GM23338 (cell line): ENCODE measurements around the gene FLNA. TPM values are rescaled to one million over a fixed set of nuclear protein-coding genes. Genes with fewer than 3 reads are reported as not detected.

ENCODE experiments used
- ATAC-seq: fragments of 200-7000 bp; cut with Tn5 transposase; 3 replicates; pipeline ENCODE4 v1.9.1; 2020
- DNase-seq: peaks from one replicate; pipeline ENCODE4 v3.0.0-alpha.2; 2015; ENCODE audit warnings: low spot score
- H2AFZ ChIP-seq: fragments of 200-600 bp; sonication (generic); 2 replicates; pipeline ENCODE4 v1.8.0; 2016; ENCODE audit warnings: antibody characterized with exemption, mild to moderate bottlenecking, moderate library complexity
- H3F3A ChIP-seq: fragments of 200-600 bp; sonication (generic); replicated peaks from 2 replicates; pipeline ENCODE4 v1.8.0; 2017; ENCODE audit warnings: antibody characterized with exemption, mixed run types, low read depth
- H3K27ac ChIP-seq: fragments of 200-600 bp; sonication (generic); 2 replicates; pipeline ENCODE4 v1.6.1; 2016; ENCODE audit warnings: low read depth
- H3K27me3 ChIP-seq: fragments of 200-600 bp; sonication (generic); 2 replicates; pipeline ENCODE4 v1.8.0; 2016; ENCODE audit warnings: mild to moderate bottlenecking, mixed run types, moderate library complexity; ENCODE audit not compliant: insufficient read depth
- H3K36me3 ChIP-seq: fragments of 200-600 bp; sonication (generic); 2 replicates; pipeline ENCODE4 v1.8.0; 2016; ENCODE audit warnings: mild to moderate bottlenecking; ENCODE audit not compliant: insufficient read depth
- H3K4me1 ChIP-seq: fragments of 200-600 bp; sonication (generic); 2 replicates; pipeline ENCODE4 v1.8.0; 2016; ENCODE audit warnings: mild to moderate bottlenecking, moderate library complexity; ENCODE audit not compliant: insufficient read depth
- H3K4me2 ChIP-seq: fragments of 200-600 bp; sonication (generic); 2 replicates; pipeline ENCODE4 v1.7.1; 2017; ENCODE audit warnings: mixed run types
- H3K4me3 ChIP-seq: fragments of 200-600 bp; sonication (generic); 2 replicates; pipeline ENCODE4 v1.6.1; 2016; ENCODE audit warnings: mixed run types
- H3K79me2 ChIP-seq: fragments of 200-600 bp; sonication (generic); replicated peaks from 2 replicates; pipeline ENCODE4 v1.8.0; 2017; ENCODE audit warnings: mild to moderate bottlenecking; ENCODE audit not compliant: insufficient read depth
- H3K9me2 ChIP-seq: fragments of 200-600 bp; sonication (generic); 2 replicates; pipeline ENCODE4 v1.8.0; 2017; ENCODE audit not compliant: insufficient read depth
- H4K20me1 ChIP-seq: fragments of 200-600 bp; sonication (generic); replicated peaks from 2 replicates; pipeline ENCODE4 v1.8.0; 2017; ENCODE audit warnings: mild to moderate bottlenecking; ENCODE audit not compliant: insufficient read depth
- H3K27ac Mint-ChIP-seq: 2 replicates; pipeline ENCODE4 v1.8.0; 2020; ENCODE audit warnings: inconsistent platforms, mild to moderate bottlenecking, moderate library complexity, mixed read lengths
- H3K27me3 Mint-ChIP-seq: 3 replicates; pipeline ENCODE4 v1.8.0; 2022; ENCODE audit warnings: low read depth, mild to moderate bottlenecking, moderate library complexity, mixed read lengths, inconsistent platforms; ENCODE audit not compliant: insufficient read depth, poor library complexity
- H3K36me3 Mint-ChIP-seq: 3 replicates; pipeline ENCODE4 v1.8.0; 2021; ENCODE audit warnings: low read depth, mild to moderate bottlenecking, inconsistent platforms, moderate library complexity, mixed read lengths
- H3K4me1 Mint-ChIP-seq: 3 replicates; pipeline ENCODE4 v1.8.0; 2020; ENCODE audit warnings: mild to moderate bottlenecking, inconsistent platforms, mixed read lengths
- H3K4me3 Mint-ChIP-seq: 3 replicates; pipeline ENCODE4 v1.8.0; 2021; ENCODE audit warnings: moderate library complexity, mild to moderate bottlenecking, inconsistent platforms, mixed read lengths
- H3K9me3 Mint-ChIP-seq: 3 replicates; pipeline ENCODE4 v1.8.0; 2020; ENCODE audit warnings: moderate library complexity, mild to moderate bottlenecking, inconsistent platforms, mixed read lengths
- CREB1 ChIP-seq: fragments of 250-450 bp; sonication (Bioruptor Pico); IDR thresholded peaks from 2 replicates; pipeline ENCODE4 v1.5.0; 2020; ENCODE audit warnings: low read depth, mild to moderate bottlenecking, moderate library complexity
- CTCF ChIP-seq, 2 experiments: fragments of 200-600 bp in 1 of 2; sonication (generic) in 1 of 2; conservative IDR thresholded peaks; 2 replicates each; pipeline versions ENCODE4 v1.5.1 to v1.6.1; 2016 to 2017; ENCODE audit warnings: antibody characterized with exemption in 2 of 2, low read depth in 2 of 2, mild to moderate bottlenecking in 2 of 2, moderate library complexity in 1 of 2
- EZH2phosphoT487 ChIP-seq: fragments of 200-600 bp; sonication (generic); IDR thresholded peaks from one replicate; pipeline ENCODE4 v1.8.1; 2018; ENCODE audit warnings: antibody characterized with exemption; ENCODE audit not compliant: unreplicated experiment
- JUNB ChIP-seq: IDR thresholded peaks from one replicate; pipeline ENCODE4 v1.6.1; 2016; ENCODE audit warnings: antibody characterized with exemption; ENCODE audit not compliant: unreplicated experiment
- NANOG ChIP-seq: IDR thresholded peaks from 2 replicates; pipeline ENCODE4 v1.6.1; 2016; ENCODE audit warnings: antibody characterized with exemption, borderline replicate concordance
- POLR2AphosphoS5 ChIP-seq: IDR thresholded peaks from 2 replicates; pipeline ENCODE4 v1.6.1; 2016; ENCODE audit warnings: antibody characterized with exemption, low read depth
- REST ChIP-seq: IDR thresholded peaks from one replicate; pipeline ENCODE4 v1.6.1; 2018; ENCODE audit warnings: antibody characterized with exemption; ENCODE audit not compliant: unreplicated experiment
- STAT1 ChIP-seq: IDR thresholded peaks from one replicate; pipeline ENCODE4 v1.6.1; 2016; ENCODE audit warnings: antibody characterized with exemption; ENCODE audit not compliant: unreplicated experiment
- ZNF114 ChIP-seq: fragments of 250-450 bp; sonication (Bioruptor Pico); IDR thresholded peaks from 2 replicates; pipeline ENCODE4 v1.5.0; 2020; ENCODE audit warnings: mild to moderate bottlenecking, moderate library complexity
- ZNF331 ChIP-seq: fragments of 250-450 bp; sonication (Bioruptor Pico); IDR thresholded peaks from 2 replicates; pipeline ENCODE4 v1.5.0; 2020; ENCODE audit warnings: low read depth, mild to moderate bottlenecking, moderate library complexity
- polyA plus RNA-seq: library from polyadenylated mRNA; unstranded; fragments of >200 nt; fragmentation: Nextera tagmentation; extraction: Ambion mirVana; gene quantifications from 2 replicates; pipeline ENCODE4 v1.2.1, GENCODE V29; 2016
- total RNA-seq: library from RNA; depleted of rRNA; stranded (reverse); fragments of >200 nt; shearing (Covaris generic); gene quantifications from 2 replicates; pipeline ENCODE4 v1.2.3, GENCODE V29; 2014

The FLNA gene
- total and polyA plus RNA-seq, 2 experiments from 2014 or later, result 579 to 1,445 TPM

- no peak for TF ChIP-seq EZH2phosphoT487
- TF ChIP-seq CTCF (conservative IDR thresholded peaks at IDR 0.05; ENCODE audit: low read depth in 2 of 2), result no peak
- TF ChIP-seq CREB1 (CRISPR knock-in tag), result no peak
- TF ChIP-seq NANOG, result no peak
- no peak for TF ChIP-seq REST
- no peak for TF ChIP-seq ZNF114 (CRISPR knock-in tag)
- TF ChIP-seq STAT1, result no peak
These were observed 9.3 kb downstream of the FLNA start (continued) for GRCh38 chrX:154365052-154365600.

GRCh38 chrX:154363706-154364439 is 10.6 kb downstream of the FLNA start:
- H4K20me1 ChIP-seq, result peaks cover 6% of the 10 kb centered on the region
- Mint-ChIP-seq H3K27me3 (peaks cover 20% of the 10 kb centered on the region), H3K4me1 (no peaks in the 10 kb centered on the region; the same call in 2 of the 3 replicates), H3K27ac (no peak overlapping the region), H3K36me3 (peaks cover 84% of the 10 kb centered on the region), H3K4me3 (no peak overlapping the region), H3K9me3 (no peaks in the 10 kb centered on the region)
- DNase-seq, result no peak
- peaks cover 14% of the 10 kb centered on the region for H3K36me3 ChIP-seq
- H3F3A ChIP-seq, result 0 out of 2 replicates have a peak, but pooled peaks cover 4% of the 10 kb centered on the region
- no peak overlapping the region for H3K4me2 ChIP-seq
- no peak overlapping the region for H2AFZ ChIP-seq
- no peaks in the 10 kb centered on the region for H3K9me2 ChIP-seq
- no peak for ATAC-seq
- no peaks in the 10 kb centered on the region for H3K4me1 ChIP-seq
- H3K27me3 ChIP-seq, result no peaks in the 10 kb centered on the region
- peaks cover 37% of the 10 kb centered on the region for H3K79me2 ChIP-seq
- H3K27ac ChIP-seq, result no peak overlapping the region
- H3K4me3 ChIP-seq, result no peak overlapping the region
- no peak for TF ChIP-seq STAT1
- TF ChIP-seq ZNF114 (CRISPR knock-in tag), result no peak
- no peak for TF ChIP-seq POLR2AphosphoS5
- no peak for TF ChIP-seq NANOG
- no peak for TF ChIP-seq EZH2phosphoT487
- TF ChIP-seq ZNF331 (CRISPR knock-in tag), result no peak
- TF ChIP-seq REST, result no peak
- no peak for TF ChIP-seq JUNB
